DND-41 (cell line): ENCODE data around the gene CEP112.
"Not testable (repeated sequence)": the region's sequence is repeated elsewhere in the genome, so short reads cannot be mapped to it uniquely, and the experiment has no call there.

Experiments
- ATAC-seq: fragments of 200-7000 bp; cut with Tn5 transposase; 3 replicates; pipeline ENCODE4 v1.9.1; 2021; ENCODE audit warnings: low read depth; ENCODE audit not compliant: insufficient read depth
- DNase-seq: peaks from one replicate; pipeline ENCODE4 v3.0.0-alpha.2; 2020
- H2AFZ ChIP-seq: 2 replicates; pipeline ENCODE4 v1.6.0; 2012; ENCODE audit warnings: low read depth, low read length
- H3K27ac ChIP-seq: 2 replicates; pipeline ENCODE4 v1.5.1; 2012; ENCODE audit warnings: low read length, inconsistent platforms
- H3K27me3 ChIP-seq: fragments of 200-600 bp; sonication (generic); 2 replicates; pipeline ENCODE4 v1.6.0; 2012; ENCODE audit warnings: low read length, mild to moderate bottlenecking, inconsistent platforms; ENCODE audit not compliant: insufficient read depth, poor library complexity
- H3K36me3 ChIP-seq: 2 replicates; pipeline ENCODE4 v1.5.1; 2012; ENCODE audit warnings: low read length, inconsistent platforms; ENCODE audit not compliant: insufficient read depth
- H3K4me1 ChIP-seq: 2 replicates; pipeline ENCODE4 v1.5.1; 2012; ENCODE audit warnings: mild to moderate bottlenecking, low read length; ENCODE audit not compliant: insufficient read depth
- H3K4me2 ChIP-seq: 2 replicates; pipeline ENCODE4 v1.6.0; 2012; ENCODE audit warnings: mild to moderate bottlenecking, moderate library complexity, low read length, inconsistent platforms; ENCODE audit not compliant: insufficient read depth
- H3K4me3 ChIP-seq, 2 experiments: fragments of 200-600 bp in 1 of 2; shearing (Covaris generic) in 1 of 2; 2 replicates each; pipeline ENCODE4 v1.5.1; 2012 to 2016; ENCODE audit warnings: inconsistent platforms in 2 of 2, low read length in 2 of 2, mild to moderate bottlenecking in 2 of 2, low read depth in 1 of 2, moderate library complexity in 1 of 2
- H3K79me2 ChIP-seq: 2 replicates; pipeline ENCODE4 v1.6.0; 2012; ENCODE audit warnings: low read length, inconsistent platforms; ENCODE audit not compliant: insufficient read depth
- H3K9ac ChIP-seq: 2 replicates; pipeline ENCODE4 v1.6.0; 2012; ENCODE audit warnings: low read depth, mild to moderate bottlenecking, inconsistent platforms, low read length, moderate library complexity
- H3K9me3 ChIP-seq: 2 replicates; pipeline ENCODE4 v1.5.1; 2012; ENCODE audit warnings: low read length, moderate library complexity, mild to moderate bottlenecking, inconsistent platforms; ENCODE audit not compliant: insufficient read depth, severe bottlenecking
- H4K20me1 ChIP-seq: 2 replicates; pipeline ENCODE4 v1.6.0; 2012; ENCODE audit warnings: low read length; ENCODE audit not compliant: insufficient read depth
- CTCF ChIP-seq: IDR thresholded peaks from 2 replicates; pipeline ENCODE4 v1.5.1; 2012; ENCODE audit warnings: borderline replicate concordance, low read length, moderate library complexity, mild to moderate bottlenecking; ENCODE audit not compliant: poor library complexity, severe bottlenecking; ENCODE audit errors: extremely low read depth
- EZH2 ChIP-seq: IDR thresholded peaks from 3 replicates; pipeline ENCODE4 v1.6.1; 2012; ENCODE audit warnings: borderline replicate concordance, low read depth, mild to moderate bottlenecking, moderate library complexity, low read length, inconsistent platforms; ENCODE audit not compliant: severe bottlenecking

CEP112 gene

GRCh38 chr17:65811043-65811442, 380.9 kb downstream of the CEP112 start:
- Histone ChIP-seq H3K27me3 (no peaks in the 10 kb centered on the region), H3K4me1 (no peaks in the 10 kb centered on the region), H3K9me3 (peaks cover 7% of the 10 kb centered on the region), H3K36me3 (no peaks in the 10 kb centered on the region), H3K27ac (no peak overlapping the region), H2AFZ (no peak overlapping the region), H3K4me2 (no peak overlapping the region), H4K20me1 (no peaks in the 10 kb centered on the region), H3K9ac (no peak overlapping the region), H3K4me3 (no peak overlapping the region), H3K79me2 (no peaks in the 10 kb centered on the region)
- TF ChIP-seq EZH2 (no peak), CTCF (no peak)
- DNase-seq = no peak
- ATAC-seq = no peak

- TF ChIP-seq EZH2 = no peak
- no peak for TF ChIP-seq CTCF
- no peaks in the 10 kb centered on the region for H3K79me2 ChIP-seq
- H3K9ac ChIP-seq = no peak overlapping the region
- no peak overlapping the region for H2AFZ ChIP-seq
- H3K27ac ChIP-seq = no peak overlapping the region
- H3K4me2 ChIP-seq = no peak overlapping the region
- H4K20me1 ChIP-seq = no peaks in the 10 kb centered on the region
- H3K9me3 ChIP-seq = peaks cover 7% of the 10 kb centered on the region
- H3K4me3 ChIP-seq = no peak overlapping the region
- H3K36me3 ChIP-seq = no peaks in the 10 kb centered on the region
- H3K4me1 ChIP-seq = no peaks in the 10 kb centered on the region
- ATAC-seq = no peak
- H3K27me3 ChIP-seq = no peaks in the 10 kb centered on the region
- no peak for DNase-seq
Measured at GRCh38 chr17:65809366-65809765, 382.6 kb downstream of the CEP112 start.

GRCh38 chr17:65808566-65808965, 383.4 kb downstream of the CEP112 start:
- not testable (repeated sequence) for ATAC-seq, H3K4me3 ChIP-seq, H3K27ac ChIP-seq, H3K4me1 ChIP-seq, H3K79me2 ChIP-seq, H3K27me3 ChIP-seq, H2AFZ ChIP-seq, H3K9ac ChIP-seq, H4K20me1 ChIP-seq, H3K4me2 ChIP-seq, H3K36me3 ChIP-seq, H3K9me3 ChIP-seq, DNase-seq

GRCh38 chr17:65807361-65807760, 384.6 kb downstream of the CEP112 start:
- H3K4me1 ChIP-seq = no peaks in the 10 kb centered on the region
- no peak for TF ChIP-seq EZH2
- no peak for TF ChIP-seq CTCF
- no peak for DNase-seq

More at GRCh38 chr17:65807361-65807760, 384.6 kb downstream of the CEP112 start:
- Histone ChIP-seq H3K79me2 (no peaks in the 10 kb centered on the region), H3K27me3 (no peaks in the 10 kb centered on the region), H3K36me3 (no peaks in the 10 kb centered on the region), H3K4me2 (no peak overlapping the region), H2AFZ (no peak overlapping the region), H3K4me3 (no peak overlapping the region), H3K9me3 (peaks cover 8% of the 10 kb centered on the region), H4K20me1 (no peaks in the 10 kb centered on the region), H3K9ac (no peak overlapping the region), H3K27ac (no peak overlapping the region)
- no peak for ATAC-seq
